ENCODE data around the gene NTPCR. TPM values are rescaled to one million over a fixed set of nuclear protein-coding genes. Genes with fewer than 3 reads are reported as not detected.

Gene NTPCR
- total and polyA plus RNA-seq, 4 experiments from 2014 or later = 16.0 to 61.6 (median 24.3) TPM

GRCh38 chr1:233019778-233020325 is 69.4 kb downstream of the NTPCR start:
- Mint-ChIP-seq H3K36me3 (peaks cover 44 to 51% of the 10 kb centered on the region in 2 donors), H3K4me3 (no peak overlapping the region), H3K27me3 (no peaks in the 10 kb centered on the region), H3K4me1 (peaks cover 1 to 17% (median 12%) of the 10 kb centered on the region in 4 donors), H3K27ac (no peak overlapping the region), H3K9me3 (no peaks in the 10 kb centered on the region)
- ChIA-PET CTCF (ENCODE audit: partially characterized antibody) (no interaction called here), POLR2A (ENCODE audit: partially characterized antibody) (no interaction called here)
- DNase-seq = no peak
- H3K27me3 ChIP-seq (ENCODE audit: insufficient read depth, low read length) = no peaks in the 10 kb centered on the region
- intact Hi-C loops (cut with micrococcal nuclease) = no loop called here
- H3K36me3 ChIP-seq (ENCODE audit: insufficient read depth, low read length) = no peaks in the 10 kb centered on the region
- H3K4me3 ChIP-seq (ENCODE audit: low read length in 2 of 2) = no peak overlapping the region
- no peaks in the 10 kb centered on the region for H3K4me1 ChIP-seq (ENCODE audit: insufficient read depth, low read length)
- H3K9me3 ChIP-seq (ENCODE audit: control insufficient read depth in 1 of 2, low read length in 2 of 2) = no peaks in the 10 kb centered on the region
- no peak overlapping the region for H3K27ac ChIP-seq (ENCODE audit: low read depth, low read length)

DNA sequence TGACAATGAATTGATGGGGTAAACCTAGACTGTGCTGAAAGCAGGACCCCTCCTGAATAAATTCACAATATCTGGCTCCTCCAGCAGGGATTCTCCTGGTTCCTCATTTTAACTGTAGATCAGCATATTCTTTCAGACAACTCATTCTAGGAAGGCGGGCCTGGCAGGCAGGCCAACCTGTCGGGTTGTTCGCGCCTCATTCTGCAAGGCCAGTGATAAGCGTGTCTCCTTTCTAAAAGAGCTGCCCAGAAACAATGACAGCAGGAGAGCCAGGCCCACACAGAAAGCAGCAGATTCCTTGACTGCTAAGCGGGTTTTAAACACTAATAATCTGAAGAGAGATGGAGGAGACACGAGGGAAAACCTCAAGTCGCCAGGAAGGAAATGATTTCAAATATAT is 70.0 kb downstream of the NTPCR start:
- ChIA-PET CTCF (ENCODE audit: partially characterized antibody) (no interaction called here), POLR2A (ENCODE audit: partially characterized antibody) (no interaction called here)
- peaks cover 1 to 17% (median 12%) of the 10 kb centered on the region in 4 donors for H3K4me1 Mint-ChIP-seq
- no peaks in the 10 kb centered on the region for H3K9me3 Mint-ChIP-seq
- Histone ChIP-seq H3K4me3 (ENCODE audit: low read length in 2 of 2) (no peak overlapping the region), H3K27ac (ENCODE audit: low read depth, low read length) (no peak overlapping the region), H3K9me3 (ENCODE audit: control insufficient read depth in 1 of 2, low read length in 2 of 2) (no peaks in the 10 kb centered on the region), H3K36me3 (ENCODE audit: insufficient read depth, low read length) (no peaks in the 10 kb centered on the region), H3K4me1 (ENCODE audit: insufficient read depth, low read length) (no peaks in the 10 kb centered on the region), H3K27me3 (ENCODE audit: insufficient read depth, low read length) (no peaks in the 10 kb centered on the region)
- H3K27me3 Mint-ChIP-seq = no peaks in the 10 kb centered on the region
- DNase-seq = no peak
- intact Hi-C loops (cut with micrococcal nuclease) = no loop called here
- no peak overlapping the region for H3K4me3 Mint-ChIP-seq
- H3K36me3 Mint-ChIP-seq = peaks cover 43 to 49% of the 10 kb centered on the region in 2 donors
- H3K27ac Mint-ChIP-seq = no peak overlapping the region

DNA sequence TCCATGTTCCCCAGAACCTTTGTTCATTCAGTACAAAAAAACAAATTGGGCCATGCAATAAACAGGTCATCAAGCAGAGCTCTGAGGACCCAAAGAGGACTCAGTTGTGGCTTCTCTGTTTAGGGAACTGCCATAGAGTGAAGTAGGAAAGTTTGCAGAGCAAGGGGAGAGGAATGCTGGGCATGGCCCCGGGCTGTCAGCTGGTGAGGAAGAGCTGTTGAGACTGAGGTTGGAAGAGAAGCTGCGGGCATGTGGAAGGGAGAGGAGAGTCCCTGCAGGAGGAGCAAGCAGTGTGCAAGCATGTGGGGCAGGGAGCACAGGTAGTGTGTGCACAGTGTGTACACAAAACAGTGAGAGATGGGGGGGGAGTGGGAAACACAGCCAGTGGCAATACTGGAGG is 71.8 kb downstream of the NTPCR start:
- Mint-ChIP-seq H3K27me3 (no peaks in the 10 kb centered on the region), H3K4me3 (no peak overlapping the region), H3K27ac (peak overlapping the region in 2 of 7 donors; percentile 18 to 43), H3K9me3 (no peaks in the 10 kb centered on the region), H3K4me1 (peaks cover 1 to 17% (median 12%) of the 10 kb centered on the region in 4 donors), H3K36me3 (peaks cover 35 to 50% of the 10 kb centered on the region in 2 donors)
- Histone ChIP-seq H3K4me1 (ENCODE audit: insufficient read depth, low read length) (no peaks in the 10 kb centered on the region), H3K36me3 (ENCODE audit: insufficient read depth, low read length) (no peaks in the 10 kb centered on the region), H3K27ac (ENCODE audit: low read depth, low read length) (no peak overlapping the region), H3K4me3 (ENCODE audit: low read length in 2 of 2) (no peak overlapping the region), H3K27me3 (ENCODE audit: insufficient read depth, low read length) (no peaks in the 10 kb centered on the region), H3K9me3 (ENCODE audit: control insufficient read depth in 1 of 2, low read length in 2 of 2) (no peaks in the 10 kb centered on the region)
- ChIA-PET POLR2A (ENCODE audit: partially characterized antibody) (no interaction called here), CTCF (ENCODE audit: partially characterized antibody) (no interaction called here)
- intact Hi-C loops (cut with micrococcal nuclease) = no loop called here
- no peak for DNase-seq

DNA sequence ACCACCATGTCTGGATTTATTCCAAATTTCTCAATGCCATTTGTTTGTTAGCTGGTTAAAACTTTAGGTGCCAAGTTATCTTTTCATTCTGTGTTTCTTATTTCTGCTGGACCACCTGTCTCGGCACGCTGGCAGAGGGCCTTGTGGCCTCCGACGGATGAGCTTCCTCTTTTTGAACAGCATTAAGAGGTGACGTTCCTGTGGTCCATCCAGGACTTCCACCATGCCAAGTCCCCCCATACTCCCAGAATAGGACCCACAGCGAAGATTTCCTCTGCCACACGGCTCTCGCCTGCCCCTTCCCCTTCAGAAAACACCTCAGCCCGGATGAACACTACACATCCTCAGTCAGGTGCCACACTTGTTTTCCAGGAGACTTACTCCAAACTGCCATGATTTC is 73.8 kb downstream of the NTPCR start:
- intact Hi-C loops (cut with micrococcal nuclease) = no loop called here
- H3K27ac ChIP-seq (ENCODE audit: low read depth, low read length) = no peak overlapping the region
- H3K4me1 Mint-ChIP-seq = peaks cover 1 to 17% (median 11%) of the 10 kb centered on the region in 4 donors
- no peaks in the 10 kb centered on the region for H3K36me3 ChIP-seq (ENCODE audit: insufficient read depth, low read length)
- no peak overlapping the region for H3K4me3 ChIP-seq (ENCODE audit: low read length in 2 of 2)
- POLR2A ChIA-PET (ENCODE audit: partially characterized antibody) = no interaction called here
- no peaks in the 10 kb centered on the region for H3K27me3 Mint-ChIP-seq
- H3K9me3 ChIP-seq (ENCODE audit: control insufficient read depth in 1 of 2, low read length in 2 of 2) = no peaks in the 10 kb centered on the region
- H3K4me1 ChIP-seq (ENCODE audit: insufficient read depth, low read length) = no peaks in the 10 kb centered on the region
- no peaks in the 10 kb centered on the region for H3K27me3 ChIP-seq (ENCODE audit: insufficient read depth, low read length)
- CTCF ChIA-PET (ENCODE audit: partially characterized antibody) = interaction anchor here (1.2 to 1.6 kb wide), 2 partner anchors 9 to 376 kb away, joined by 3 to 6 read pairs; no protein-coding TSS in a partner anchor
- H3K27ac Mint-ChIP-seq = peak overlapping the region in 1 of 7 donors; percentile 54
- DNase-seq = no peak
- no peak overlapping the region for H3K4me3 Mint-ChIP-seq
- no peaks in the 10 kb centered on the region for H3K9me3 Mint-ChIP-seq
- H3K36me3 Mint-ChIP-seq = peaks cover 29 to 38% of the 10 kb centered on the region in 2 donors

- intact Hi-C loops (cut with micrococcal nuclease) = loop anchor here (5.0 kb wide), 1 partner anchor 388 kb away; no protein-coding TSS in a partner anchor
- Histone ChIP-seq H3K4me1 (ENCODE audit: insufficient read depth, low read length) (no peaks in the 10 kb centered on the region), H3K27me3 (ENCODE audit: insufficient read depth, low read length) (no peaks in the 10 kb centered on the region), H3K4me3 (ENCODE audit: low read length in 2 of 2) (no peak overlapping the region), H3K36me3 (ENCODE audit: insufficient read depth, low read length) (no peaks in the 10 kb centered on the region), H3K9me3 (ENCODE audit: control insufficient read depth in 1 of 2, low read length in 2 of 2) (no peaks in the 10 kb centered on the region), H3K27ac (ENCODE audit: low read depth, low read length) (no peak overlapping the region)
- Mint-ChIP-seq H3K36me3 (peaks cover 20 to 31% of the 10 kb centered on the region in 2 donors), H3K27ac (no peak overlapping the region), H3K4me1 (peaks cover 1 to 17% (median 11%) of the 10 kb centered on the region in 4 donors), H3K4me3 (no peak overlapping the region), H3K9me3 (no peaks in the 10 kb centered on the region), H3K27me3 (no peaks in the 10 kb centered on the region)
- DNase-seq = no peak
- ChIA-PET CTCF (ENCODE audit: partially characterized antibody) (interaction anchor here (1.2 to 1.6 kb wide), 2 partner anchors 10 to 377 kb away, joined by 3 to 6 read pairs; no protein-coding TSS in a partner anchor), POLR2A (ENCODE audit: partially characterized antibody) (no interaction called here)
These were observed 74.7 kb downstream of the NTPCR start for GRCh38 chr1:233025157-233025556.

- Mint-ChIP-seq H3K27me3 (no peaks in the 10 kb centered on the region), H3K36me3 (peaks cover 16 to 27% of the 10 kb centered on the region in 2 donors), H3K4me1 (peaks cover 0 to 14% (median 9%) of the 10 kb centered on the region in 4 donors), H3K27ac (no peak overlapping the region), H3K9me3 (no peaks in the 10 kb centered on the region), H3K4me3 (no peak overlapping the region)
- H3K27me3 ChIP-seq (ENCODE audit: insufficient read depth, low read length) = no peaks in the 10 kb centered on the region
- no peak overlapping the region for H3K27ac ChIP-seq (ENCODE audit: low read depth, low read length)
- no peaks in the 10 kb centered on the region for H3K9me3 ChIP-seq (ENCODE audit: control insufficient read depth in 1 of 2, low read length in 2 of 2)
- intact Hi-C loops (cut with micrococcal nuclease) = loop anchor here (5.0 kb wide), 1 partner anchor 388 kb away; no protein-coding TSS in a partner anchor
- no peak overlapping the region for H3K4me3 ChIP-seq (ENCODE audit: low read length in 2 of 2)
- ChIA-PET CTCF (ENCODE audit: partially characterized antibody) (no interaction called here), POLR2A (ENCODE audit: partially characterized antibody) (no interaction called here)
- no peaks in the 10 kb centered on the region for H3K4me1 ChIP-seq (ENCODE audit: insufficient read depth, low read length)
- H3K36me3 ChIP-seq (ENCODE audit: insufficient read depth, low read length) = no peaks in the 10 kb centered on the region
- DNase-seq = no peak
These were observed 75.2 kb downstream of the NTPCR start for GRCh38 chr1:233025567-233025966.

- H3K4me1 ChIP-seq (ENCODE audit: insufficient read depth, low read length) = no peaks in the 10 kb centered on the region
- no peak overlapping the region for H3K27ac ChIP-seq (ENCODE audit: low read depth, low read length)
- intact Hi-C loops (cut with micrococcal nuclease) = loop anchor here (5.0 kb wide), 1 partner anchor 390 kb away; no protein-coding TSS in a partner anchor
- Mint-ChIP-seq H3K27me3 (no peaks in the 10 kb centered on the region), H3K36me3 (peaks cover 14 to 30% of the 10 kb centered on the region in 2 donors), H3K27ac (no peak overlapping the region), H3K4me1 (peaks cover 0 to 5% (median 4%) of the 10 kb centered on the region in 4 donors), H3K4me3 (no peak overlapping the region), H3K9me3 (no peaks in the 10 kb centered on the region)
- POLR2A ChIA-PET (ENCODE audit: partially characterized antibody) = no interaction called here
- no peak for DNase-seq
- no peaks in the 10 kb centered on the region for H3K9me3 ChIP-seq (ENCODE audit: control insufficient read depth in 1 of 2, low read length in 2 of 2)
- H3K4me3 ChIP-seq (ENCODE audit: low read length in 2 of 2) = no peak overlapping the region
- no peaks in the 10 kb centered on the region for H3K27me3 ChIP-seq (ENCODE audit: insufficient read depth, low read length)
- CTCF ChIA-PET (ENCODE audit: partially characterized antibody) = no interaction called here
- H3K36me3 ChIP-seq (ENCODE audit: insufficient read depth, low read length) = no peaks in the 10 kb centered on the region
These were observed 76.6 kb downstream of the NTPCR start for GRCh38 chr1:233027046-233027445.

Measured in CD4-positive, alpha-beta memory T cell (primary cell).